IMR-90 (cell line): Measurements from ENCODE around the gene SYVN1. TPM values are rescaled to one million over a fixed set of nuclear protein-coding genes. Genes with fewer than 3 reads are reported as not detected.

Experiments
- ATAC-seq: fragments of 200-7000 bp; cut with Tn5 transposase; 2 replicates; pipeline ENCODE4 v1.9.1; 2020; ENCODE audit warnings: low read depth, mild to moderate bottlenecking, moderate library complexity
- BruUV-seq: library from RNA; stranded (reverse); fragments of 400-500 nt; replicated peaks from 2 replicates; lab custom pipeline; 2021; lab: Mats Ljungman, UMichigan
- CTCF ChIA-PET: fragments of 300-600 bp; formaldehyde crosslinking; extraction: SDS; loops from one replicate; lab custom pipeline; 2021; ENCODE audit warnings: antibody characterized with exemption; lab: Yijun Ruan, JAX
- POLR2A ChIA-PET: fragments of 300-600 bp; sonication (Branson Sonifier 250); formaldehyde crosslinking; loops from one replicate; lab custom pipeline; 2022; ENCODE audit warnings: antibody characterized with exemption; ENCODE audit not compliant: unreplicated experiment; lab: Charles Lee
- DNase-seq: peaks from one replicate; pipeline ENCODE4 v3.0.0; 2013
- H2AFZ ChIP-seq: replicated peaks from 2 replicates; pipeline ENCODE3; 2013; ENCODE audit warnings: low read length, mild to moderate bottlenecking; ENCODE audit not compliant: poor library complexity
- H2AK5ac ChIP-seq: 2 replicates; pipeline ENCODE4 v1.6.1; 2013; ENCODE audit warnings: low read depth, low read length, inconsistent platforms
- H2AK9ac ChIP-seq: replicated peaks from 2 replicates; pipeline ENCODE3; 2013; ENCODE audit warnings: mild to moderate bottlenecking, low read depth, low read length, moderate library complexity; ENCODE audit not compliant: poor library complexity
- H2BK120ac ChIP-seq: 2 replicates; pipeline ENCODE4 v1.6.1; 2013; ENCODE audit warnings: low read depth, low read length, inconsistent platforms
- H2BK15ac ChIP-seq: 3 replicates; pipeline ENCODE4 v1.6.1; 2013; ENCODE audit warnings: low read depth, low read length, inconsistent platforms
- H2BK20ac ChIP-seq: 2 replicates; pipeline ENCODE4 v1.6.1; 2013; ENCODE audit warnings: low read depth, mild to moderate bottlenecking, inconsistent platforms, low read length, moderate library complexity
- H2BK5ac ChIP-seq: 2 replicates; pipeline ENCODE4 v1.6.1; 2013; ENCODE audit warnings: mild to moderate bottlenecking, low read depth, low read length, inconsistent platforms; ENCODE audit not compliant: poor library complexity, severe bottlenecking
- H3K14ac ChIP-seq: replicated peaks from 2 replicates; pipeline ENCODE4 v1.6.1; 2013; ENCODE audit warnings: low read depth, low read length, inconsistent platforms
- H3K18ac ChIP-seq: 2 replicates; pipeline ENCODE4 v1.6.1; 2013; ENCODE audit warnings: low read depth, low read length, control low read depth
- H3K23ac ChIP-seq: 2 replicates; pipeline ENCODE4 v1.6.1; 2013; ENCODE audit warnings: low read depth, low read length, inconsistent platforms
- H3K27ac ChIP-seq: 2 replicates; pipeline ENCODE4 v1.5.1; 2013; ENCODE audit warnings: mild to moderate bottlenecking, control low read depth, low read length; ENCODE audit not compliant: insufficient read depth
- H3K27me3 ChIP-seq: 2 replicates; pipeline ENCODE4 v1.6.1; 2013; ENCODE audit warnings: low read length; ENCODE audit not compliant: control insufficient read depth, insufficient read depth
- H3K36me3 ChIP-seq: 2 replicates; pipeline ENCODE4 v1.6.1; 2013; ENCODE audit warnings: low read length, mixed read lengths; ENCODE audit not compliant: control insufficient read depth, insufficient read depth
- H3K4ac ChIP-seq: 2 replicates; pipeline ENCODE4 v1.6.1; 2013; ENCODE audit warnings: low read depth, low read length, inconsistent platforms
- H3K4me1 ChIP-seq: 2 replicates; pipeline ENCODE4 v1.6.1; 2013; ENCODE audit warnings: low read length, mixed read lengths; ENCODE audit not compliant: control insufficient read depth, insufficient read depth
- H3K4me2 ChIP-seq: 2 replicates; pipeline ENCODE4 v1.6.1; 2013; ENCODE audit warnings: low read depth, mild to moderate bottlenecking, control low read depth, low read length, moderate library complexity
- H3K4me3 ChIP-seq: 2 replicates; pipeline ENCODE4 v1.5.1; 2013; ENCODE audit warnings: low read depth, mild to moderate bottlenecking, control low read depth, low read length, moderate library complexity; ENCODE audit not compliant: insufficient read depth
- H3K56ac ChIP-seq: 2 replicates; pipeline ENCODE4 v1.6.1; 2013; ENCODE audit warnings: low read length, inconsistent platforms; ENCODE audit not compliant: insufficient read depth; ENCODE audit errors: extremely low read depth
- H3K79me1 ChIP-seq, 2 experiments: 2 replicates each; pipeline ENCODE4 v1.6.1; 2013; ENCODE audit warnings: low read length in 2 of 2, inconsistent platforms in 1 of 2, low read depth in 1 of 2
- H3K9ac ChIP-seq: 2 replicates; pipeline ENCODE4 v1.6.1; 2013; ENCODE audit warnings: low read depth, low read length, control low read depth
- H3K9me1 ChIP-seq: 2 replicates; pipeline ENCODE4 v1.6.1; 2013; ENCODE audit warnings: low read length, inconsistent platforms; ENCODE audit not compliant: insufficient read depth
- H3K9me3 ChIP-seq: 2 replicates; pipeline ENCODE4 v1.6.1; 2013; ENCODE audit warnings: low read length; ENCODE audit not compliant: control insufficient read depth, insufficient read depth
- H4K20me1 ChIP-seq: 2 replicates; pipeline ENCODE4 v1.6.1; 2013; ENCODE audit warnings: low read length, inconsistent platforms; ENCODE audit not compliant: insufficient read depth
- H4K5ac ChIP-seq: 2 replicates; pipeline ENCODE4 v1.6.1; 2013; ENCODE audit warnings: mild to moderate bottlenecking, low read depth, low read length, control low read depth
- H4K8ac ChIP-seq, 2 experiments: 2 replicates each; pipeline ENCODE4 v1.6.1; 2013; ENCODE audit warnings: low read depth in 2 of 2, low read length in 2 of 2, control low read depth in 1 of 2, inconsistent platforms in 1 of 2
- H4K91ac ChIP-seq: 2 replicates; pipeline ENCODE4 v1.6.1; 2013; ENCODE audit warnings: low read depth, low read length, inconsistent platforms; ENCODE audit not compliant: insufficient read depth
- BHLHE40 ChIP-seq: fragments of 150-350 bp; IDR thresholded peaks from 2 replicates; pipeline ENCODE4 v1.6.1; 2016; ENCODE audit warnings: mild to moderate bottlenecking, low read depth, low read length
- MAFK ChIP-seq: IDR thresholded peaks from 2 replicates; pipeline ENCODE4 v1.6.1; 2012; ENCODE audit warnings: low read depth, low read length, improper control_type of control experiment
- MAZ ChIP-seq: IDR thresholded peaks from 2 replicates; pipeline ENCODE4 v1.6.1; 2012; ENCODE audit warnings: low read depth, mild to moderate bottlenecking, low read length, improper control_type of control experiment, moderate library complexity, borderline replicate concordance
- NFE2L2 ChIP-seq: fragments of 150-350 bp; IDR thresholded peaks from 2 replicates; pipeline ENCODE4 v1.6.1; 2016; ENCODE audit warnings: low read depth, mild to moderate bottlenecking, low read length
- POLR2A ChIP-seq: IDR thresholded peaks from 2 replicates; pipeline ENCODE4 v1.6.1; 2012; ENCODE audit warnings: mild to moderate bottlenecking, low read depth, low read length
- RAD21 ChIP-seq: IDR thresholded peaks from 2 replicates; pipeline ENCODE4 v1.6.1; 2012; ENCODE audit warnings: low read length, improper control_type of control experiment
- RCOR1 ChIP-seq: IDR thresholded peaks from 2 replicates; pipeline ENCODE4 v1.6.1; 2012; ENCODE audit warnings: mild to moderate bottlenecking, low read length, improper control_type of control experiment; ENCODE audit not compliant: insufficient replicate concordance
- RFX5 ChIP-seq: IDR thresholded peaks from 2 replicates; pipeline ENCODE4 v1.8.0; 2012; ENCODE audit warnings: low read depth, mild to moderate bottlenecking, low read length, moderate library complexity
- SMC3 ChIP-seq: fragments of 150-350 bp; IDR thresholded peaks from 2 replicates; pipeline ENCODE4 v1.6.1; 2016; ENCODE audit warnings: low read depth, mild to moderate bottlenecking, antibody characterized with exemption, low read length, moderate library complexity
- WGBS, 2 experiments: methylation state at CpG; one replicate each; pipeline versions ENCODE4 v1.1.5 to v1.1.7; 2013; ENCODE audit warnings: missing lambda C conversion rate in 2 of 2; ENCODE audit not compliant: insufficient read length in 1 of 2; ENCODE audit errors: extremely low coverage in 2 of 2; 5-methylcytosine and 5-hydroxymethylcytosine counted together
- dilution Hi-C: fragments of 300-500 bp; cut with HindIII; formaldehyde crosslinking; loops from one replicate; pipeline ENCODE4 v1.14.3; 2018; ENCODE audit warnings: low sequenced_read_pairs; ENCODE audit not compliant: unreplicated experiment
- in situ Hi-C: fragments of 300-500 bp; cut with MboI; formaldehyde crosslinking; loops from 3 replicates; pipeline ENCODE4 v1.14.3; 2019; ENCODE audit warnings: low sequenced_read_pairs, inconsistent platforms, mixed read lengths
- intact Hi-C: fragments of 100-400 bp; cut with micrococcal nuclease; formaldehyde crosslinking; loops from 2 replicates; pipeline ENCODE4 v1.10.0; 2022
- polyA plus RNA-seq, 3 experiments: library from polyadenylated mRNA; depleted of rRNA; stranded (reverse); fragments of >200 nt; gene quantifications; 2 replicates each; pipeline ENCODE4 v1.2.3, GENCODE V29; 2012; ENCODE audit warnings: low replicate concordance in 1 of 3
- total RNA-seq: library from RNA; depleted of rRNA; stranded (reverse); fragments of >200 nt; gene quantifications from 2 replicates; pipeline ENCODE4 v1.2.3, GENCODE V29; 2012
- TF ChIP-seq, protein P1 (sequence below): fragments of 150-350 bp; IDR thresholded peaks from 2 replicates; pipeline ENCODE4 v1.6.1; 2016; ENCODE audit warnings: low read depth, mild to moderate bottlenecking, low read length, moderate library complexity, borderline replicate concordance
- TF ChIP-seq, protein P2 (sequence below): fragments of 150-350 bp; IDR thresholded peaks from 2 replicates; pipeline ENCODE4 v1.6.1; 2017; ENCODE audit warnings: mild to moderate bottlenecking, antibody characterized with exemption, low read length, low read depth
- TF ChIP-seq, protein P3 (sequence below): conservative IDR thresholded peaks from 2 replicates; pipeline ENCODE4 v1.5.1; 2012; ENCODE audit warnings: mild to moderate bottlenecking, low read depth, low read length, improper control_type of control experiment

SYVN1 gene
- total and polyA plus RNA-seq, 2 of the 4 experiments (the other 2 are of a cell fraction), result 9.5 to 52.9 TPM

DNA sequence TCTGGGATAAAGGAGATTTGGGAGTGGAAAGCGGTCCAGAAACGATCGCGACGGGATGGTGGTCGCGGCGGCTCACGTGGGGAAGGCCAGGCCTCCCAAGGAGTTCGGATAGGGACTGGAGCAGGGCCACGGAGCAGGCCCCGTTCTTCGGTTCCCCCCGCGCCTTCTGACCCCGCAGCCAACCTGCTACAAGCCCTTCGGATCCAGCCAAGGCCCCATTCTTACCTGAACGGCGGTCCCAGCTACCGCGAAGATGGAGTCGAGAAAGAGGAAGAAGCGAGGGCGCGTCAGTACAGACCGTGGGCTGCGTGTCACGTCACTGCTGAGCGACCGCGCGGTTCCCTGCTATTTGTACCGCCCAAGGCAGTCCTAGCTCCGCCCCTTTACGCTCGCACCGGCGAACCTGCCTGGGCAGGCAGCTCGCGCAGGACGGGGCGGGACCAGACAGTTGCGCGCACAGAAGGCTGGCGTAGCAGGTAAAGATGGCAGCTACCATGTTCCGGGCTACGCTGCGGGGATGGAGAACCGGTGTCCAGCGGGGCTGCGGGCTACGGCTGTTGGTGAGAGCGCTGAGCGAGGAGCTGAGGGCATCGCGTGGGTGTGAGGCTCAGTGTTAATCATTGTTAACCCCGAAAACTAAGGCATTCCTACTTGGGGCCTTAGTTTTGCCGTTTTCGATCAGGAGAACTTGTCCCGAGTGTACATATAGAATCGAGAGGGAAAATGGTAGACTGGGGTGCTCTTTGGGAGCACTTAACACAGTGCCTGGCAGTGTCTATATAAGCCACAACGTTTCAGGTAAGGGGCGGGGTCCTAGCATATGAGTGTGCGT lies 12.2 kb downstream of the SYVN1 start, which contains the start of the genes FAU and MRPL49:
Gene FAU (minus strand): TSS at position 270 of the 832 bp plus-strand sequence. CDS start 321 bp downstream, outside the sequence.
Gene MRPL49 (plus strand): TSS at position 457 of the 832 bp plus-strand sequence. CDS start 26 bp downstream, at position 483.
- peak within 1 kb of the TSS; percentile 95 for H3K56ac ChIP-seq
- TSS peak; percentile 78 for BruUV-seq
- peak within 1 kb of the TSS; percentile 97 for H3K4me2 ChIP-seq
- ChIA-PET POLR2A (interaction anchor here (0.7 to 0.9 kb wide), 3 partner anchors 10 to 12 kb away, joined by 3 to 4 read pairs (median 3); partner anchors contain the start of genes SYVN1 and TM7SF2), CTCF (interaction anchor here (0.6 kb wide), 4 partner anchors 13 to 881 kb away, joined by 3 to 5 read pairs (median 4); no protein-coding TSS in a partner anchor)
- peak within 1 kb of the TSS; percentile 94 for H3K23ac ChIP-seq
- H3K9ac ChIP-seq, result peak within 1 kb of the TSS; percentile 87
- H4K5ac ChIP-seq, result peak within 1 kb of the TSS; percentile 94
- peaks cover 42% of the 10 kb centered on the region for H3K36me3 ChIP-seq
- ATAC-seq, result peak; percentile 87
- H4K8ac ChIP-seq, result peak within 1 kb of the TSS; percentile 90 to 98
- DNase-seq, result peak; percentile 96
- peak within 1 kb of the TSS; percentile 100 for H2AK9ac ChIP-seq
- intact Hi-C loops (loop anchor here (5.0 kb wide), 1 partner anchor 60 kb away; the partner anchor contains the start of gene CAPN1), dilution Hi-C loops (no loop called here), in situ Hi-C loops (no loop called here)
- H2BK120ac ChIP-seq, result peak within 1 kb of the TSS; percentile 71
- H2BK20ac ChIP-seq, result no peak within 1 kb of the TSS
- H3K4me1 ChIP-seq, result no peaks in the 10 kb centered on the region; the same call in 1 of the 2 replicates
- H2AFZ ChIP-seq, result peak within 1 kb of the TSS; percentile 99
- peak within 1 kb of the TSS; percentile 74 for H3K4me3 ChIP-seq
- peak within 1 kb of the TSS; percentile 93 for H2BK5ac ChIP-seq
- H3K14ac ChIP-seq, result peak within 1 kb of the TSS; percentile 98
- peak within 1 kb of the TSS; percentile 82 for H3K27ac ChIP-seq
- peak within 1 kb of the TSS; percentile 92 for H2AK5ac ChIP-seq
- peak within 1 kb of the TSS; percentile 96 for H3K4ac ChIP-seq
- H3K27me3 ChIP-seq, result no peaks in the 10 kb centered on the region
- H3K18ac ChIP-seq, result peak within 1 kb of the TSS; percentile 64
- peaks cover 27 to 66% of the 10 kb centered on the region in 2 experiments for H3K79me1 ChIP-seq
- 0 out of 2 replicates have a peak, but pooled peaks cover 4% of the 10 kb centered on the region for H3K9me1 ChIP-seq
- H4K20me1 ChIP-seq, result peaks cover 6% of the 10 kb centered on the region; the same call in 1 of the 2 replicates
- WGBS, 2 experiments, result 0% methylated on average over 41 of the region's 64 CpGs; no CpG with 5 or more reads in 1 of the 2 experiments
- H2BK15ac ChIP-seq, result 0 out of 3 replicates have a peak within 1 kb of the TSS, but pooled peaks have one; percentile 12
- no peaks in the 10 kb centered on the region for H3K9me3 ChIP-seq
- H4K91ac ChIP-seq, result peak within 1 kb of the TSS; percentile 83
- TF ChIP-seq RAD21 (no peak), BHLHE40 (peak; percentile 58), MAZ (0 out of 2 replicates have a peak, but pooled peaks have one; percentile 40), SMC3 (no peak), NFE2L2 (no peak), MAFK (0 out of 2 replicates have a peak, but pooled peaks have one; percentile 8), POLR2A (peak; percentile 88; the same call in 1 of the 2 replicates), RCOR1 (no peak), RFX5 (no peak)
- TF ChIP-seq, protein P1, sequence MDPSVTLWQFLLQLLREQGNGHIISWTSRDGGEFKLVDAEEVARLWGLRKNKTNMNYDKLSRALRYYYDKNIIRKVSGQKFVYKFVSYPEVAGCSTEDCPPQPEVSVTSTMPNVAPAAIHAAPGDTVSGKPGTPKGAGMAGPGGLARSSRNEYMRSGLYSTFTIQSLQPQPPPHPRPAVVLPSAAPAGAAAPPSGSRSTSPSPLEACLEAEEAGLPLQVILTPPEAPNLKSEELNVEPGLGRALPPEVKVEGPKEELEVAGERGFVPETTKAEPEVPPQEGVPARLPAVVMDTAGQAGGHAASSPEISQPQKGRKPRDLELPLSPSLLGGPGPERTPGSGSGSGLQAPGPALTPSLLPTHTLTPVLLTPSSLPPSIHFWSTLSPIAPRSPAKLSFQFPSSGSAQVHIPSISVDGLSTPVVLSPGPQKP, result no peak
- TF ChIP-seq, protein P2, sequence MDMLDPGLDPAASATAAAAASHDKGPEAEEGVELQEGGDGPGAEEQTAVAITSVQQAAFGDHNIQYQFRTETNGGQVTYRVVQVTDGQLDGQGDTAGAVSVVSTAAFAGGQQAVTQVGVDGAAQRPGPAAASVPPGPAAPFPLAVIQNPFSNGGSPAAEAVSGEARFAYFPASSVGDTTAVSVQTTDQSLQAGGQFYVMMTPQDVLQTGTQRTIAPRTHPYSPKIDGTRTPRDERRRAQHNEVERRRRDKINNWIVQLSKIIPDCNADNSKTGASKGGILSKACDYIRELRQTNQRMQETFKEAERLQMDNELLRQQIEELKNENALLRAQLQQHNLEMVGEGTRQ, result no peak
- TF ChIP-seq, protein P3, sequence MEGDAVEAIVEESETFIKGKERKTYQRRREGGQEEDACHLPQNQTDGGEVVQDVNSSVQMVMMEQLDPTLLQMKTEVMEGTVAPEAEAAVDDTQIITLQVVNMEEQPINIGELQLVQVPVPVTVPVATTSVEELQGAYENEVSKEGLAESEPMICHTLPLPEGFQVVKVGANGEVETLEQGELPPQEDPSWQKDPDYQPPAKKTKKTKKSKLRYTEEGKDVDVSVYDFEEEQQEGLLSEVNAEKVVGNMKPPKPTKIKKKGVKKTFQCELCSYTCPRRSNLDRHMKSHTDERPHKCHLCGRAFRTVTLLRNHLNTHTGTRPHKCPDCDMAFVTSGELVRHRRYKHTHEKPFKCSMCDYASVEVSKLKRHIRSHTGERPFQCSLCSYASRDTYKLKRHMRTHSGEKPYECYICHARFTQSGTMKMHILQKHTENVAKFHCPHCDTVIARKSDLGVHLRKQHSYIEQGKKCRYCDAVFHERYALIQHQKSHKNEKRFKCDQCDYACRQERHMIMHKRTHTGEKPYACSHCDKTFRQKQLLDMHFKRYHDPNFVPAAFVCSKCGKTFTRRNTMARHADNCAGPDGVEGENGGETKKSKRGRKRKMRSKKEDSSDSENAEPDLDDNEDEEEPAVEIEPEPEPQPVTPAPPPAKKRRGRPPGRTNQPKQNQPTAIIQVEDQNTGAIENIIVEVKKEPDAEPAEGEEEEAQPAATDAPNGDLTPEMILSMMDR, result no peak
